ENCODE results near the gene NPHP4.
A peak's percentile ranks its signal among the peaks of the same experiment; 100 is the strongest.

Gene NPHP4

GRCh38 chr1:5948681-5949005 lies 43.6 kb downstream of the NPHP4 start:
- no peak for DNase-seq

- DNase-seq = no peak
These were observed 44.1 kb downstream of the NPHP4 start for GRCh38 chr1:5947978-5948680.

GRCh38 chr1:5947071-5947821 lies 45.0 kb downstream of the NPHP4 start:
- DNase-seq = no peak

- no peak for DNase-seq
These were observed 46.8 kb downstream of the NPHP4 start for GRCh38 chr1:5945445-5945844.

GRCh38 chr1:5944843-5945167 lies 47.4 kb downstream of the NPHP4 start:
- DNase-seq = no peak

- no peak for DNase-seq
These were observed 47.9 kb downstream of the NPHP4 start for GRCh38 chr1:5944154-5944842.

- no peak for DNase-seq
These were observed 48.7 kb downstream of the NPHP4 start for GRCh38 chr1:5943343-5944124.

- DNase-seq = no peak
These were observed 50.6 kb downstream of the NPHP4 start for GRCh38 chr1:5941671-5942070.

- DNase-seq = no peak
These were observed 51.4 kb downstream of the NPHP4 start for GRCh38 chr1:5940723-5941407.

- DNase-seq = peak in 1 of 2 experiments; percentile 11
These were observed 52.7 kb downstream of the NPHP4 start for GRCh38 chr1:5939271-5940170.

GRCh38 chr1:5938101-5938646 lies 54.1 kb downstream of the NPHP4 start:
- no peak for DNase-seq

- no peak for DNase-seq
These were observed 54.8 kb downstream of the NPHP4 start for GRCh38 chr1:5937373-5937857.

- no peak for DNase-seq
These were observed 55.4 kb downstream of the NPHP4 start for GRCh38 chr1:5936621-5937372.

GRCh38 chr1:5936126-5936525 lies 56.1 kb downstream of the NPHP4 start:
- no peak for DNase-seq

GRCh38 chr1:5935026-5935425 lies 57.2 kb downstream of the NPHP4 start:
- no peak for DNase-seq

GRCh38 chr1:5934058-5934884 lies 58.0 kb downstream of the NPHP4 start:
- no peak for DNase-seq

GRCh38 chr1:5933676-5934057 lies 58.6 kb downstream of the NPHP4 start:
- no peak for DNase-seq

GRCh38 chr1:5933050-5933449 lies 59.2 kb downstream of the NPHP4 start:
- no peak for DNase-seq

GRCh38 chr1:5928714-5929400 lies 63.4 kb downstream of the NPHP4 start:
- no peak for DNase-seq

Data from SW 1271 (cell line).